GM23338 (cell line): Measurements from ENCODE around the gene MEIOB. TPM values are rescaled to one million over a fixed set of nuclear protein-coding genes. Genes with fewer than 3 reads are reported as not detected.

ENCODE experiments used
- ATAC-seq: fragments of 200-7000 bp; cut with Tn5 transposase; 3 replicates; pipeline ENCODE4 v1.9.1; 2020
- DNase-seq: peaks from one replicate; pipeline ENCODE4 v3.0.0-alpha.2; 2015; ENCODE audit warnings: low spot score
- H2AFZ ChIP-seq: fragments of 200-600 bp; sonication (generic); 2 replicates; pipeline ENCODE4 v1.8.0; 2016; ENCODE audit warnings: antibody characterized with exemption, mild to moderate bottlenecking, moderate library complexity
- H3F3A ChIP-seq: fragments of 200-600 bp; sonication (generic); replicated peaks from 2 replicates; pipeline ENCODE4 v1.8.0; 2017; ENCODE audit warnings: antibody characterized with exemption, mixed run types, low read depth
- H3K27ac ChIP-seq: fragments of 200-600 bp; sonication (generic); 2 replicates; pipeline ENCODE4 v1.6.1; 2016; ENCODE audit warnings: low read depth
- H3K27me3 ChIP-seq: fragments of 200-600 bp; sonication (generic); 2 replicates; pipeline ENCODE4 v1.8.0; 2016; ENCODE audit warnings: mild to moderate bottlenecking, mixed run types, moderate library complexity; ENCODE audit not compliant: insufficient read depth
- H3K36me3 ChIP-seq: fragments of 200-600 bp; sonication (generic); 2 replicates; pipeline ENCODE4 v1.8.0; 2016; ENCODE audit warnings: mild to moderate bottlenecking; ENCODE audit not compliant: insufficient read depth
- H3K4me1 ChIP-seq: fragments of 200-600 bp; sonication (generic); 2 replicates; pipeline ENCODE4 v1.8.0; 2016; ENCODE audit warnings: mild to moderate bottlenecking, moderate library complexity; ENCODE audit not compliant: insufficient read depth
- H3K4me2 ChIP-seq: fragments of 200-600 bp; sonication (generic); 2 replicates; pipeline ENCODE4 v1.7.1; 2017; ENCODE audit warnings: mixed run types
- H3K4me3 ChIP-seq: fragments of 200-600 bp; sonication (generic); 2 replicates; pipeline ENCODE4 v1.6.1; 2016; ENCODE audit warnings: mixed run types
- H3K79me2 ChIP-seq: fragments of 200-600 bp; sonication (generic); replicated peaks from 2 replicates; pipeline ENCODE4 v1.8.0; 2017; ENCODE audit warnings: mild to moderate bottlenecking; ENCODE audit not compliant: insufficient read depth
- H3K9me2 ChIP-seq: fragments of 200-600 bp; sonication (generic); 2 replicates; pipeline ENCODE4 v1.8.0; 2017; ENCODE audit not compliant: insufficient read depth
- H4K20me1 ChIP-seq: fragments of 200-600 bp; sonication (generic); replicated peaks from 2 replicates; pipeline ENCODE4 v1.8.0; 2017; ENCODE audit warnings: mild to moderate bottlenecking; ENCODE audit not compliant: insufficient read depth
- H3K27ac Mint-ChIP-seq: 2 replicates; pipeline ENCODE4 v1.8.0; 2020; ENCODE audit warnings: inconsistent platforms, mild to moderate bottlenecking, moderate library complexity, mixed read lengths
- H3K27me3 Mint-ChIP-seq: 3 replicates; pipeline ENCODE4 v1.8.0; 2022; ENCODE audit warnings: low read depth, mild to moderate bottlenecking, moderate library complexity, mixed read lengths, inconsistent platforms; ENCODE audit not compliant: insufficient read depth, poor library complexity
- H3K36me3 Mint-ChIP-seq: 3 replicates; pipeline ENCODE4 v1.8.0; 2021; ENCODE audit warnings: low read depth, mild to moderate bottlenecking, inconsistent platforms, moderate library complexity, mixed read lengths
- H3K4me1 Mint-ChIP-seq: 3 replicates; pipeline ENCODE4 v1.8.0; 2020; ENCODE audit warnings: mild to moderate bottlenecking, inconsistent platforms, mixed read lengths
- H3K4me3 Mint-ChIP-seq: 3 replicates; pipeline ENCODE4 v1.8.0; 2021; ENCODE audit warnings: moderate library complexity, mild to moderate bottlenecking, inconsistent platforms, mixed read lengths
- H3K9me3 Mint-ChIP-seq: 3 replicates; pipeline ENCODE4 v1.8.0; 2020; ENCODE audit warnings: moderate library complexity, mild to moderate bottlenecking, inconsistent platforms, mixed read lengths
- CREB1 ChIP-seq: fragments of 250-450 bp; sonication (Bioruptor Pico); IDR thresholded peaks from 2 replicates; pipeline ENCODE4 v1.5.0; 2020; ENCODE audit warnings: low read depth, mild to moderate bottlenecking, moderate library complexity
- CTCF ChIP-seq, 2 experiments: fragments of 200-600 bp in 1 of 2; sonication (generic) in 1 of 2; conservative IDR thresholded peaks; 2 replicates each; pipeline versions ENCODE4 v1.5.1 to v1.6.1; 2016 to 2017; ENCODE audit warnings: antibody characterized with exemption in 2 of 2, low read depth in 2 of 2, mild to moderate bottlenecking in 2 of 2, moderate library complexity in 1 of 2
- EZH2 ChIP-seq: fragments of 200-600 bp; sonication (generic); IDR thresholded peaks from one replicate; pipeline ENCODE4 v1.8.0; 2017; ENCODE audit warnings: antibody characterized with exemption, mild to moderate bottlenecking, low read depth; ENCODE audit not compliant: unreplicated experiment
- JUNB ChIP-seq: IDR thresholded peaks from one replicate; pipeline ENCODE4 v1.6.1; 2016; ENCODE audit warnings: antibody characterized with exemption; ENCODE audit not compliant: unreplicated experiment
- NANOG ChIP-seq: IDR thresholded peaks from 2 replicates; pipeline ENCODE4 v1.6.1; 2016; ENCODE audit warnings: antibody characterized with exemption, borderline replicate concordance
- POLR2AphosphoS5 ChIP-seq: IDR thresholded peaks from 2 replicates; pipeline ENCODE4 v1.6.1; 2016; ENCODE audit warnings: antibody characterized with exemption, low read depth
- STAT1 ChIP-seq: IDR thresholded peaks from one replicate; pipeline ENCODE4 v1.6.1; 2016; ENCODE audit warnings: antibody characterized with exemption; ENCODE audit not compliant: unreplicated experiment
- ZNF114 ChIP-seq: fragments of 250-450 bp; sonication (Bioruptor Pico); IDR thresholded peaks from 2 replicates; pipeline ENCODE4 v1.5.0; 2020; ENCODE audit warnings: mild to moderate bottlenecking, moderate library complexity
- polyA plus RNA-seq: library from polyadenylated mRNA; unstranded; fragments of >200 nt; fragmentation: Nextera tagmentation; extraction: Ambion mirVana; gene quantifications from 2 replicates; pipeline ENCODE4 v1.2.1, GENCODE V29; 2016
- total RNA-seq: library from RNA; depleted of rRNA; stranded (reverse); fragments of >200 nt; shearing (Covaris generic); gene quantifications from 2 replicates; pipeline ENCODE4 v1.2.3, GENCODE V29; 2014
- TF ChIP-seq, protein P1 (sequence below): IDR thresholded peaks from one replicate; pipeline ENCODE4 v1.6.1; 2018; ENCODE audit warnings: antibody characterized with exemption; ENCODE audit not compliant: unreplicated experiment
- TF ChIP-seq, protein P2 (sequence below): IDR thresholded peaks from 2 replicates; pipeline ENCODE4 v1.6.1; 2016; ENCODE audit warnings: antibody characterized with exemption
- TF ChIP-seq, protein P3 (sequence below): fragments of 250-450 bp; sonication (Bioruptor Pico); IDR thresholded peaks from 2 replicates; pipeline ENCODE4 v1.5.0; 2020; ENCODE audit warnings: mild to moderate bottlenecking, moderate library complexity

MEIOB gene
- total and polyA plus RNA-seq, 2 experiments from 2014 or later, result 7.3 to 8.7 TPM

GRCh38 chr16:1900452-1900774, 28.4 kb upstream of the MEIOB start:
- TF ChIP-seq, protein P1, sequence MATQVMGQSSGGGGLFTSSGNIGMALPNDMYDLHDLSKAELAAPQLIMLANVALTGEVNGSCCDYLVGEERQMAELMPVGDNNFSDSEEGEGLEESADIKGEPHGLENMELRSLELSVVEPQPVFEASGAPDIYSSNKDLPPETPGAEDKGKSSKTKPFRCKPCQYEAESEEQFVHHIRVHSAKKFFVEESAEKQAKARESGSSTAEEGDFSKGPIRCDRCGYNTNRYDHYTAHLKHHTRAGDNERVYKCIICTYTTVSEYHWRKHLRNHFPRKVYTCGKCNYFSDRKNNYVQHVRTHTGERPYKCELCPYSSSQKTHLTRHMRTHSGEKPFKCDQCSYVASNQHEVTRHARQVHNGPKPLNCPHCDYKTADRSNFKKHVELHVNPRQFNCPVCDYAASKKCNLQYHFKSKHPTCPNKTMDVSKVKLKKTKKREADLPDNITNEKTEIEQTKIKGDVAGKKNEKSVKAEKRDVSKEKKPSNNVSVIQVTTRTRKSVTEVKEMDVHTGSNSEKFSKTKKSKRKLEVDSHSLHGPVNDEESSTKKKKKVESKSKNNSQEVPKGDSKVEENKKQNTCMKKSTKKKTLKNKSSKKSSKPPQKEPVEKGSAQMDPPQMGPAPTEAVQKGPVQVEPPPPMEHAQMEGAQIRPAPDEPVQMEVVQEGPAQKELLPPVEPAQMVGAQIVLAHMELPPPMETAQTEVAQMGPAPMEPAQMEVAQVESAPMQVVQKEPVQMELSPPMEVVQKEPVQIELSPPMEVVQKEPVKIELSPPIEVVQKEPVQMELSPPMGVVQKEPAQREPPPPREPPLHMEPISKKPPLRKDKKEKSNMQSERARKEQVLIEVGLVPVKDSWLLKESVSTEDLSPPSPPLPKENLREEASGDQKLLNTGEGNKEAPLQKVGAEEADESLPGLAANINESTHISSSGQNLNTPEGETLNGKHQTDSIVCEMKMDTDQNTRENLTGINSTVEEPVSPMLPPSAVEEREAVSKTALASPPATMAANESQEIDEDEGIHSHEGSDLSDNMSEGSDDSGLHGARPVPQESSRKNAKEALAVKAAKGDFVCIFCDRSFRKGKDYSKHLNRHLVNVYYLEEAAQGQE, result no peak
- TF ChIP-seq JUNB, result no peak
- no peak for TF ChIP-seq NANOG
- TF ChIP-seq, protein P2, sequence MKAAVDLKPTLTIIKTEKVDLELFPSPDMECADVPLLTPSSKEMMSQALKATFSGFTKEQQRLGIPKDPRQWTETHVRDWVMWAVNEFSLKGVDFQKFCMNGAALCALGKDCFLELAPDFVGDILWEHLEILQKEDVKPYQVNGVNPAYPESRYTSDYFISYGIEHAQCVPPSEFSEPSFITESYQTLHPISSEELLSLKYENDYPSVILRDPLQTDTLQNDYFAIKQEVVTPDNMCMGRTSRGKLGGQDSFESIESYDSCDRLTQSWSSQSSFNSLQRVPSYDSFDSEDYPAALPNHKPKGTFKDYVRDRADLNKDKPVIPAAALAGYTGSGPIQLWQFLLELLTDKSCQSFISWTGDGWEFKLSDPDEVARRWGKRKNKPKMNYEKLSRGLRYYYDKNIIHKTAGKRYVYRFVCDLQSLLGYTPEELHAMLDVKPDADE, result no peak
- no peak for TF ChIP-seq STAT1
- TF ChIP-seq, protein P3, sequence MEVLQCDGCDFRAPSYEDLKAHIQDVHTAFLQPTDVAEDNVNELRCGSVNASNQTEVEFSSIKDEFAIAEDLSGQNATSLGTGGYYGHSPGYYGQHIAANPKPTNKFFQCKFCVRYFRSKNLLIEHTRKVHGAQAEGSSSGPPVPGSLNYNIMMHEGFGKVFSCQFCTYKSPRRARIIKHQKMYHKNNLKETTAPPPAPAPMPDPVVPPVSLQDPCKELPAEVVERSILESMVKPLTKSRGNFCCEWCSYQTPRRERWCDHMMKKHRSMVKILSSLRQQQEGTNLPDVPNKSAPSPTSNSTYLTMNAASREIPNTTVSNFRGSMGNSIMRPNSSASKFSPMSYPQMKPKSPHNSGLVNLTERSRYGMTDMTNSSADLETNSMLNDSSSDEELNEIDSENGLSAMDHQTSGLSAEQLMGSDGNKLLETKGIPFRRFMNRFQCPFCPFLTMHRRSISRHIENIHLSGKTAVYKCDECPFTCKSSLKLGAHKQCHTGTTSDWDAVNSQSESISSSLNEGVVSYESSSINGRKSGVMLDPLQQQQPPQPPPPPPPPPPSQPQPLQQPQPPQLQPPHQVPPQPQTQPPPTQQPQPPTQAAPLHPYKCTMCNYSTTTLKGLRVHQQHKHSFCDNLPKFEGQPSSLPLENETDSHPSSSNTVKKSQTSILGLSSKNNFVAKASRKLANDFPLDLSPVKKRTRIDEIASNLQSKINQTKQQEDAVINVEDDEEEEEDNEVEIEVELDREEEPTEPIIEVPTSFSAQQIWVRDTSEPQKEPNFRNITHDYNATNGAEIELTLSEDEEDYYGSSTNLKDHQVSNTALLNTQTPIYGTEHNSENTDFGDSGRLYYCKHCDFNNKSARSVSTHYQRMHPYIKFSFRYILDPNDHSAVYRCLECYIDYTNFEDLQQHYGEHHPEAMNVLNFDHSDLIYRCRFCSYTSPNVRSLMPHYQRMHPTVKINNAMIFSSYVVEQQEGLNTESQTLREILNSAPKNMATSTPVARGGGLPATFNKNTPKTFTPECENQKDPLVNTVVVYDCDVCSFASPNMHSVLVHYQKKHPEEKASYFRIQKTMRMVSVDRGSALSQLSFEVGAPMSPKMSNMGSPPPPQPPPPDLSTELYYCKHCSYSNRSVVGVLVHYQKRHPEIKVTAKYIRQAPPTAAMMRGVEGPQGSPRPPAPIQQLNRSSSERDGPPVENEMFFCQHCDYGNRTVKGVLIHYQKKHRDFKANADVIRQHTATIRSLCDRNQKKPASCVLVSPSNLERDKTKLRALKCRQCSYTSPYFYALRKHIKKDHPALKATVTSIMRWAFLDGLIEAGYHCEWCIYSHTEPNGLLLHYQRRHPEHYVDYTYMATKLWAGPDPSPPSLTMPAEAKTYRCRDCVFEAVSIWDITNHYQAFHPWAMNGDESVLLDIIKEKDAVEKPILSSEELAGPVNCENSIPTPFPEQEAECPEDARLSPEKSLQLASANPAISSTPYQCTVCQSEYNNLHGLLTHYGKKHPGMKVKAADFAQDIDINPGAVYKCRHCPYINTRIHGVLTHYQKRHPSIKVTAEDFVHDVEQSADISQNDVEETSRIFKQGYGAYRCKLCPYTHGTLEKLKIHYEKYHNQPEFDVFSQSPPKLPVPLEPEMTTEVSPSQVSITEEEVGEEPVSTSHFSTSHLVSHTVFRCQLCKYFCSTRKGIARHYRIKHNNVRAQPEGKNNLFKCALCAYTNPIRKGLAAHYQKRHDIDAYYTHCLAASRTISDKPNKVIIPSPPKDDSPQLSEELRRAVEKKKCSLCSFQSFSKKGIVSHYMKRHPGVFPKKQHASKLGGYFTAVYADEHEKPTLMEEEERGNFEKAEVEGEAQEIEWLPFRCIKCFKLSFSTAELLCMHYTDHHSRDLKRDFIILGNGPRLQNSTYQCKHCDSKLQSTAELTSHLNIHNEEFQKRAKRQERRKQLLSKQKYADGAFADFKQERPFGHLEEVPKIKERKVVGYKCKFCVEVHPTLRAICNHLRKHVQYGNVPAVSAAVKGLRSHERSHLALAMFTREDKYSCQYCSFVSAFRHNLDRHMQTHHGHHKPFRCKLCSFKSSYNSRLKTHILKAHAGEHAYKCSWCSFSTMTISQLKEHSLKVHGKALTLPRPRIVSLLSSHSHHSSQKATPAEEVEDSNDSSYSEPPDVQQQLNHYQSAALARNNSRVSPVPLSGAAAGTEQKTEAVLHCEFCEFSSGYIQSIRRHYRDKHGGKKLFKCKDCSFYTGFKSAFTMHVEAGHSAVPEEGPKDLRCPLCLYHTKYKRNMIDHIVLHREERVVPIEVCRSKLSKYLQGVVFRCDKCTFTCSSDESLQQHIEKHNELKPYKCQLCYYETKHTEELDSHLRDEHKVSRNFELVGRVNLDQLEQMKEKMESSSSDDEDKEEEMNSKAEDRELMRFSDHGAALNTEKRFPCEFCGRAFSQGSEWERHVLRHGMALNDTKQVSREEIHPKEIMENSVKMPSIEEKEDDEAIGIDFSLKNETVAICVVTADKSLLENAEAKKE (CRISPR knock-in tag), result no peak
- TF ChIP-seq CREB1, result no peak
- no peak for TF ChIP-seq CTCF (conservative IDR thresholded peaks at IDR 0.05; ENCODE audit: low read depth in 2 of 2)
- no peak for TF ChIP-seq POLR2AphosphoS5
- no peak for TF ChIP-seq EZH2
- TF ChIP-seq ZNF114 (CRISPR knock-in tag), result no peak
- H3F3A ChIP-seq, result no peaks in the 10 kb centered on the region
- H3K36me3 Mint-ChIP-seq, result no peaks in the 10 kb centered on the region
- H3K9me3 Mint-ChIP-seq, result no peaks in the 10 kb centered on the region
- no peak overlapping the region for H3K4me3 ChIP-seq
- H3K27me3 ChIP-seq, result no peaks in the 10 kb centered on the region
- no peaks in the 10 kb centered on the region for H3K36me3 ChIP-seq
- H3K4me1 Mint-ChIP-seq, result no peaks in the 10 kb centered on the region
- peaks cover 7% of the 10 kb centered on the region for H3K27me3 Mint-ChIP-seq
- H3K4me2 ChIP-seq, result no peak overlapping the region
- H3K27ac ChIP-seq, result no peak overlapping the region
- H3K4me3 Mint-ChIP-seq, result no peak overlapping the region
- H3K9me2 ChIP-seq, result no peaks in the 10 kb centered on the region
- no peaks in the 10 kb centered on the region for H4K20me1 ChIP-seq
- H2AFZ ChIP-seq, result no peak overlapping the region
- no peaks in the 10 kb centered on the region for H3K4me1 ChIP-seq
- H3K27ac Mint-ChIP-seq, result no peak overlapping the region
- no peak for DNase-seq
- ATAC-seq, result no peak
- no peaks in the 10 kb centered on the region for H3K79me2 ChIP-seq
